CMK (cell line): ENCODE measurements around the gene ABLIM1.

Experiments used
- DNase-seq: peaks from one replicate; pipeline ENCODE4 v3.0.0-alpha.2; 2010; ENCODE audit warnings: low read depth

ABLIM1 gene

GRCh38 chr10:114545819-114546218, 112.3 kb downstream of the ABLIM1 start:
- DNase-seq, result no peak

GRCh38 chr10:114545071-114545470, 113.0 kb downstream of the ABLIM1 start:
- DNase-seq, result no peak

- DNase-seq, result no peak
Observed at GRCh38 chr10:114544045-114544659, 113.9 kb downstream of the ABLIM1 start.

- DNase-seq, result no peak
Observed at GRCh38 chr10:114543456-114543855, 114.6 kb downstream of the ABLIM1 start.

- DNase-seq, result no peak
Observed at GRCh38 chr10:114542373-114542772, 115.7 kb downstream of the ABLIM1 start.

- no peak for DNase-seq
Observed at GRCh38 chr10:114541797-114542160, 116.3 kb downstream of the ABLIM1 start.

GRCh38 chr10:114541081-114541796, 116.8 kb downstream of the ABLIM1 start:
- no peak for DNase-seq

- DNase-seq, result no peak
Observed at GRCh38 chr10:114540236-114540635, 117.8 kb downstream of the ABLIM1 start.

GRCh38 chr10:114539623-114540022, 118.5 kb downstream of the ABLIM1 start:
- DNase-seq, result no peak

- no peak for DNase-seq
Observed at GRCh38 chr10:114538181-114538906, 119.7 kb downstream of the ABLIM1 start.

GRCh38 chr10:114537736-114538135, 120.3 kb downstream of the ABLIM1 start:
- DNase-seq, result no peak

- DNase-seq, result no peak
Observed at GRCh38 chr10:114534571-114534981, 123.5 kb downstream of the ABLIM1 start.

- no peak for DNase-seq
Observed at GRCh38 chr10:114532226-114532625, 125.8 kb downstream of the ABLIM1 start.

GRCh38 chr10:114526504-114527238, 131.4 kb downstream of the ABLIM1 start:
- DNase-seq, result no peak

- DNase-seq, result no peak
Observed at GRCh38 chr10:114526126-114526503, 132.0 kb downstream of the ABLIM1 start.

- no peak for DNase-seq
Observed at GRCh38 chr10:114525368-114525949, 132.6 kb downstream of the ABLIM1 start.

GRCh38 chr10:114523876-114524275, 134.2 kb downstream of the ABLIM1 start:
- DNase-seq, result no peak

GRCh38 chr10:114521255-114521654, 136.8 kb downstream of the ABLIM1 start:
- DNase-seq, result no peak

- no peak for DNase-seq
Observed at GRCh38 chr10:114520453-114520852, 137.6 kb downstream of the ABLIM1 start.

- DNase-seq, result no peak
Observed at GRCh38 chr10:114519756-114520293, 138.2 kb downstream of the ABLIM1 start.

- no peak for DNase-seq
Observed at GRCh38 chr10:114519306-114519669, 138.8 kb downstream of the ABLIM1 start.
